ENCODE data around the gene MTMR3.

MTMR3 gene

DNA sequence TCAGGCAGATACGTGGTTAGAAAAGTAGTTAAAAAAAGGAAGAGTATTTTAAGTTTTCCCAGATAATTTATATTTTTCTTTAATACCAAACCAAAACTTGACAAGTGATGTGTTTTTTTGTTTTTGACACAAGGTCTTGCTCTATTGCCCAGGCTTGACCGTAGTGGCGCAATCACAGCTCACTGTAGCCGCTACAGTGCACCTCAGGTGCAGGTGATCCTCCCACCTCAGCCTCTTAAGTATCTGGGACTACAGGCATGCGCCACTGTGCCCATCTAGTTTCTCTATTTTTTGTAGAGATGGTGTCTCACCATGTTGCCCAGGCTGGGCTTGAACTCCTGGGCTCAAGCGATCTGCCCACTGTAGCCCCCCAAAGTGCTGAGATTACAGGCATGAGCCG is 92.5 kb downstream of the MTMR3 start:
- H3K27ac ChIP-seq (ENCODE audit: poor library complexity, severe bottlenecking) = no peak overlapping the region
- H3K9me3 ChIP-seq (ENCODE audit: severe bottlenecking) = no peaks in the 10 kb centered on the region
- TF ChIP-seq, protein P1, sequence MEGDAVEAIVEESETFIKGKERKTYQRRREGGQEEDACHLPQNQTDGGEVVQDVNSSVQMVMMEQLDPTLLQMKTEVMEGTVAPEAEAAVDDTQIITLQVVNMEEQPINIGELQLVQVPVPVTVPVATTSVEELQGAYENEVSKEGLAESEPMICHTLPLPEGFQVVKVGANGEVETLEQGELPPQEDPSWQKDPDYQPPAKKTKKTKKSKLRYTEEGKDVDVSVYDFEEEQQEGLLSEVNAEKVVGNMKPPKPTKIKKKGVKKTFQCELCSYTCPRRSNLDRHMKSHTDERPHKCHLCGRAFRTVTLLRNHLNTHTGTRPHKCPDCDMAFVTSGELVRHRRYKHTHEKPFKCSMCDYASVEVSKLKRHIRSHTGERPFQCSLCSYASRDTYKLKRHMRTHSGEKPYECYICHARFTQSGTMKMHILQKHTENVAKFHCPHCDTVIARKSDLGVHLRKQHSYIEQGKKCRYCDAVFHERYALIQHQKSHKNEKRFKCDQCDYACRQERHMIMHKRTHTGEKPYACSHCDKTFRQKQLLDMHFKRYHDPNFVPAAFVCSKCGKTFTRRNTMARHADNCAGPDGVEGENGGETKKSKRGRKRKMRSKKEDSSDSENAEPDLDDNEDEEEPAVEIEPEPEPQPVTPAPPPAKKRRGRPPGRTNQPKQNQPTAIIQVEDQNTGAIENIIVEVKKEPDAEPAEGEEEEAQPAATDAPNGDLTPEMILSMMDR (IDR thresholded peaks at IDR 0.05; ENCODE audit: poor library complexity, severe bottlenecking) = no peak
- no peaks in the 10 kb centered on the region for H3K27me3 ChIP-seq (ENCODE audit: insufficient read depth, poor library complexity, severe bottlenecking)
- H3K4me1 ChIP-seq (ENCODE audit: insufficient read depth, poor library complexity, severe bottlenecking) = peaks cover 19% of the 10 kb centered on the region
- ATAC-seq (ENCODE audit: low read depth) (no peak), DNase-seq (ENCODE audit: low spot score) (no peak)
- H3K4me3 ChIP-seq (ENCODE audit: severe bottlenecking) = no peak overlapping the region
- peaks cover 30% of the 10 kb centered on the region for H3K36me3 ChIP-seq (ENCODE audit: low read depth)

DNA sequence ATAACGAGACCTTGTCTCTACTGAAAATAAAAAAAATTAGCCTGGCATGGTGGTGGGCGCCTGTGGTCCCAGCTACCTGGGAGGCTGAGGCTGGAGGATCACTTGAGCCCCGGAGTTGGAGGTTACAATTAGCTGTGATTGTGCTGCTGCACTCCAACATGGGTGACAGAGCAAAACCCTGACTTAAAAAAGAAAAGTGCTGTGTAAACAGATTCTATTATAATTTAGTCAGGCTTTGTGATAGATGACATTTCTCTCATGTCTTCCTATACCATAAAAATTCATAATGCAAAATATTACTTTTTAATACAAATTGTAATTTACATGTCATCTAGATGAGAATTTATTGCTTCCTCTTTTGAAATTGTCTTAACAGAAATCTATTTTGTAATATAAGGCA is 94.1 kb downstream of the MTMR3 start:
- peaks cover 29% of the 10 kb centered on the region for H3K36me3 ChIP-seq (ENCODE audit: low read depth)
- no peaks in the 10 kb centered on the region for H3K9me3 ChIP-seq (ENCODE audit: severe bottlenecking)
- ATAC-seq (ENCODE audit: low read depth) = no peak
- TF ChIP-seq, protein P1 (IDR thresholded peaks at IDR 0.05; ENCODE audit: poor library complexity, severe bottlenecking) = no peak
- peaks cover 19% of the 10 kb centered on the region for H3K4me1 ChIP-seq (ENCODE audit: insufficient read depth, poor library complexity, severe bottlenecking)
- DNase-seq (ENCODE audit: low spot score) = no peak
- H3K27ac ChIP-seq (ENCODE audit: poor library complexity, severe bottlenecking) = no peak overlapping the region
- no peak overlapping the region for H3K4me3 ChIP-seq (ENCODE audit: severe bottlenecking)
- H3K27me3 ChIP-seq (ENCODE audit: insufficient read depth, poor library complexity, severe bottlenecking) = no peaks in the 10 kb centered on the region

DNA sequence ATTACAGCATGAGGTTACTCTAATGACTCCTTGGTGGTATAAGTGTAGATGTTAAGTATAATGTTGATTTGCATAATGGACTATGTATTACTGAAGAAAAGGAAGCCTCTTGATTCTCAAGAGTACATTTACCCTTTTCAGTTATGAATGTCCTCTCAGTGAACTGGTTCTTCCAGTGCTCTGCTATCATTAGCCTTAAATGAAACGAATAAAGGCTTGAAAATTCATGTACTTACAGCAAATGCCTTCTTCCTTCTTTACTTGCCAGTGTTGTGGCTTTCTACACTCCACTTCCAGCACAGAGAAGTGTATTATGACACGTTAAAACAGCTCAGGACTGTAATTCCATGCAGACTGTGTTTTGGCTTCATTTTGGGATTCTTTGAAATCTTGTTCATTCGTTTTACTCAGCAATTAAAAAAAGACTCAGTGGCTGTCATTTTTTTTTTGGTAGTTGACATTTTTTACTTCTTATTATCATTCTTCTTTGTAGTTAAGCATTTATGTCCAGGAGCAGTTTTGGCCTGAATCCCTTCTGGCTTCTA is 96.9 kb downstream of the MTMR3 start:
- Histone ChIP-seq H3K4me1 (ENCODE audit: insufficient read depth, poor library complexity, severe bottlenecking) (peaks cover 11% of the 10 kb centered on the region), H3K27ac (ENCODE audit: poor library complexity, severe bottlenecking) (no peak overlapping the region), H3K36me3 (ENCODE audit: low read depth) (peaks cover 29% of the 10 kb centered on the region), H3K9me3 (ENCODE audit: severe bottlenecking) (no peaks in the 10 kb centered on the region), H3K4me3 (ENCODE audit: severe bottlenecking) (no peak overlapping the region), H3K27me3 (ENCODE audit: insufficient read depth, poor library complexity, severe bottlenecking) (no peaks in the 10 kb centered on the region)
- TF ChIP-seq, protein P1 (IDR thresholded peaks at IDR 0.05; ENCODE audit: poor library complexity, severe bottlenecking) = no peak
- no peak for DNase-seq (ENCODE audit: low spot score)
- ATAC-seq (ENCODE audit: low read depth) = no peak

DNA sequence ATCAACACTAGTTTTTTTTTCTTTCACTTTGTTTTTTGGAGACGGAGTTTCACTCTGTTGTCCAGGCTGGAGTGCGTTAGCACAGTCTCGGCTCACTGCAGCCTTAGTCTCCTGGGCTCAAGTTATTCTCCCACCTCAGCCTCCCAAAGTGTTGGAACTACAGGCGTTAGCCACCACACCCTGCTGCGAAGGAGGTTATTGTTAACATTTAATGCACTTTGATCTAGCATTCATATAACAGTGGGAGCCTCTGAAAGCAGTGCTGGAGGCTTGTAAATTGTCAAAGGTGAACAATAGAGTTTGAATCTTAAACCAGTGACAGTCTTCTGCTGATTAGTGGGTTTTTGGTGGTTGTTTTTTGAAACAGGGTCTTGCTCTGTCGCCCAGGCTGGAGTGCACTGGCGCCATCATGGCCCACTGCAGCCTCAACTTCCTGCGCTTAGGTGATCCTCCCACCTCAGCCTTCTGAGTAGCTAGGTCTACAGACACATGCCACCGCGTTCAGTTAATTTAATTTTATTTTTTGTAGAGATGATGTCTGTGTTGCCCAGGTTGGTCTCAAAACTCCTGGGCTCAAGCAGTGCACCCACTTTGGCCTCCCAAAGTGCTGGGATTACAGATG is 100.4 kb downstream of the MTMR3 start:
- ATAC-seq (ENCODE audit: low read depth) (no peak), DNase-seq (ENCODE audit: low spot score) (no peak)
- TF ChIP-seq, protein P1 (IDR thresholded peaks at IDR 0.05; ENCODE audit: poor library complexity, severe bottlenecking) = no peak
- H3K9me3 ChIP-seq (ENCODE audit: severe bottlenecking) = no peaks in the 10 kb centered on the region
- H3K36me3 ChIP-seq (ENCODE audit: low read depth) = peaks cover 26% of the 10 kb centered on the region
- H3K27ac ChIP-seq (ENCODE audit: poor library complexity, severe bottlenecking) = no peak overlapping the region
- no peak overlapping the region for H3K4me3 ChIP-seq (ENCODE audit: severe bottlenecking)
- no peaks in the 10 kb centered on the region for H3K27me3 ChIP-seq (ENCODE audit: insufficient read depth, poor library complexity, severe bottlenecking)
- peaks cover 10% of the 10 kb centered on the region for H3K4me1 ChIP-seq (ENCODE audit: insufficient read depth, poor library complexity, severe bottlenecking)

DNA sequence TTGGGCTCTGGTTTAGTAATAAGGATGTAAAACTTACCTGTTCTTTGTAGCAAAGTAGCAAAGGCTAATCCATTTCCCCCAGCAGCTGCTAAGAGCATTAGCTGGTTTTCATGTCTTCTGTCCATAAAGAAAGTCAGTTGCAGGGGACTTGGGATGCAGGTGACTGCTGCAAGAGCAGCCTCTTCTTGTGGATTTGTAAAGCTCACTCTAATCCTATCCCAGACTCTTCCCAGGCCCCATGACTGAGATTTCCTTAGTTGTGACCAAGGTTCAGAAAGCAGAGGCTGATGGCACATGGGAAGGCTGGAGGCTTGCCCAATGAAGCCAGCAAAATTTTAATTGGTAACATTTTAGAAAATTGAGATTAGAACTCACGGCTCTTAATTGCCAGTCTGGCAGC is 102.9 kb downstream of the MTMR3 start:
- DNase-seq (ENCODE audit: low spot score) = no peak
- H3K4me1 ChIP-seq (ENCODE audit: insufficient read depth, poor library complexity, severe bottlenecking) = no peaks in the 10 kb centered on the region
- no peak overlapping the region for H3K27ac ChIP-seq (ENCODE audit: poor library complexity, severe bottlenecking)
- TF ChIP-seq, protein P1 (IDR thresholded peaks at IDR 0.05; ENCODE audit: poor library complexity, severe bottlenecking) = no peak
- ATAC-seq (ENCODE audit: low read depth) = no peak
- H3K9me3 ChIP-seq (ENCODE audit: severe bottlenecking) = no peaks in the 10 kb centered on the region
- no peak overlapping the region for H3K4me3 ChIP-seq (ENCODE audit: severe bottlenecking)
- no peaks in the 10 kb centered on the region for H3K27me3 ChIP-seq (ENCODE audit: insufficient read depth, poor library complexity, severe bottlenecking)
- peaks cover 8% of the 10 kb centered on the region for H3K36me3 ChIP-seq (ENCODE audit: low read depth)
